Natural killer cell (primary cell): Measurements from ENCODE around the gene RPRD1B. TPM values are rescaled to one million over a fixed set of nuclear protein-coding genes. Genes with fewer than 3 reads are reported as not detected.

Experiments
- ATAC-seq, 3 donors: fragments of 150-1000 bp in 2 of 3; fragments of 200-7000 bp in 1 of 3; cut with Tn5 transposase; 1 replicate in 1 of 3; 2 replicates in 2 of 3; pipeline ENCODE4 v1.10.0; 2021; ENCODE audit warnings: mild to moderate bottlenecking in 2 of 3, moderate library complexity in 2 of 3
- DNase-seq, 2 donors: peaks; one replicate each; pipeline versions ENCODE4 v3.0.0 to v3.0.0-alpha.2; 2013 to 2021; ENCODE audit warnings: mixed read lengths in 1 of 2
- H3K27ac ChIP-seq: one replicate; pipeline ENCODE4 v1.5.1; 2013; ENCODE audit warnings: mild to moderate bottlenecking, low read length
- H3K27me3 ChIP-seq: one replicate; pipeline ENCODE4 v1.6.1; 2013; ENCODE audit warnings: low read length; ENCODE audit not compliant: control insufficient read depth, insufficient read depth
- H3K36me3 ChIP-seq: one replicate; pipeline ENCODE4 v1.6.1; 2013; ENCODE audit warnings: low read length; ENCODE audit not compliant: control insufficient read depth, insufficient read depth
- H3K4me1 ChIP-seq: one replicate; pipeline ENCODE4 v1.6.1; 2013; ENCODE audit warnings: low read length; ENCODE audit not compliant: control insufficient read depth, insufficient read depth
- H3K4me3 ChIP-seq: one replicate; pipeline ENCODE4 v1.5.1; 2013; ENCODE audit warnings: low read length
- H3K9me3 ChIP-seq: one replicate; pipeline ENCODE4 v1.6.1; 2013; ENCODE audit warnings: low read length; ENCODE audit not compliant: control insufficient read depth, insufficient read depth
- H3K27ac Mint-ChIP-seq, 2 donors: one replicate each; pipeline ENCODE4 v1.8.0; 2022; ENCODE audit warnings: mild to moderate bottlenecking in 2 of 2, mixed read lengths in 2 of 2, moderate library complexity in 1 of 2
- H3K27me3 Mint-ChIP-seq, 2 donors: one replicate each; pipeline ENCODE4 v1.8.0; 2022; ENCODE audit warnings: low read depth in 2 of 2, mixed read lengths in 2 of 2
- H3K36me3 Mint-ChIP-seq: one replicate; pipeline ENCODE4 v1.8.0; 2022; ENCODE audit warnings: mixed read lengths
- H3K4me1 Mint-ChIP-seq, 2 donors: one replicate each; pipeline ENCODE4 v1.8.0; 2022; ENCODE audit warnings: mixed read lengths in 2 of 2
- H3K4me3 Mint-ChIP-seq: one replicate; pipeline ENCODE4 v1.8.0; 2022; ENCODE audit warnings: mild to moderate bottlenecking, moderate library complexity, mixed read lengths
- H3K9me3 Mint-ChIP-seq, 2 donors: one replicate each; pipeline ENCODE4 v1.8.0; 2022; ENCODE audit warnings: mixed read lengths in 2 of 2
- WGBS: methylation state at CpG from one replicate; pipeline ENCODE4 v1.1.7; 2013; ENCODE audit warnings: missing lambda C conversion rate; ENCODE audit not compliant: insufficient coverage; 5-methylcytosine and 5-hydroxymethylcytosine counted together
- intact Hi-C: fragments of 100-400 bp; cut with micrococcal nuclease; formaldehyde crosslinking; loops from one replicate; pipeline ENCODE4 v1.14.2; 2022
- total RNA-seq, 4 donors: library from RNA; stranded (reverse); fragments of 120-200 nt in 1 of 4; gene quantifications; one replicate each; pipeline versions ENCODE4 v1.2.3 to v1.2.4, GENCODE V29; 2013 to 2022
- TF ChIP-seq, protein P1 (sequence below): fragments of 200-600 bp; IDR thresholded peaks from one replicate; pipeline ENCODE4 v1.8.0; 2022; ENCODE audit warnings: antibody characterized with exemption

RPRD1B gene
- total RNA-seq, 3 donors from 2014 or later (not counting 1 experiment from before 2014, with no cell fraction given): 75.8 to 87.3 (median 77.6) TPM

- no peaks in the 10 kb centered on the region for H3K36me3 Mint-ChIP-seq
- Histone ChIP-seq H3K4me3 (no peak overlapping the region), H3K36me3 (peaks cover 37% of the 10 kb centered on the region), H3K27me3 (no peaks in the 10 kb centered on the region), H3K27ac (no peak overlapping the region), H3K4me1 (peaks cover 27% of the 10 kb centered on the region), H3K9me3 (no peaks in the 10 kb centered on the region)
- no peaks in the 10 kb centered on the region for H3K27me3 Mint-ChIP-seq
- H3K27ac Mint-ChIP-seq: peak overlapping the region; percentile 72 to 98
- H3K4me1 Mint-ChIP-seq: peaks cover 46 to 57% of the 10 kb centered on the region in 2 donors
- DNase-seq: no peak
- TF ChIP-seq, protein P1, sequence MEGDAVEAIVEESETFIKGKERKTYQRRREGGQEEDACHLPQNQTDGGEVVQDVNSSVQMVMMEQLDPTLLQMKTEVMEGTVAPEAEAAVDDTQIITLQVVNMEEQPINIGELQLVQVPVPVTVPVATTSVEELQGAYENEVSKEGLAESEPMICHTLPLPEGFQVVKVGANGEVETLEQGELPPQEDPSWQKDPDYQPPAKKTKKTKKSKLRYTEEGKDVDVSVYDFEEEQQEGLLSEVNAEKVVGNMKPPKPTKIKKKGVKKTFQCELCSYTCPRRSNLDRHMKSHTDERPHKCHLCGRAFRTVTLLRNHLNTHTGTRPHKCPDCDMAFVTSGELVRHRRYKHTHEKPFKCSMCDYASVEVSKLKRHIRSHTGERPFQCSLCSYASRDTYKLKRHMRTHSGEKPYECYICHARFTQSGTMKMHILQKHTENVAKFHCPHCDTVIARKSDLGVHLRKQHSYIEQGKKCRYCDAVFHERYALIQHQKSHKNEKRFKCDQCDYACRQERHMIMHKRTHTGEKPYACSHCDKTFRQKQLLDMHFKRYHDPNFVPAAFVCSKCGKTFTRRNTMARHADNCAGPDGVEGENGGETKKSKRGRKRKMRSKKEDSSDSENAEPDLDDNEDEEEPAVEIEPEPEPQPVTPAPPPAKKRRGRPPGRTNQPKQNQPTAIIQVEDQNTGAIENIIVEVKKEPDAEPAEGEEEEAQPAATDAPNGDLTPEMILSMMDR: no peak
- H3K9me3 Mint-ChIP-seq: no peaks in the 10 kb centered on the region
- no peak overlapping the region for H3K4me3 Mint-ChIP-seq
- intact Hi-C loops: no loop called here
- no peak for ATAC-seq
- 89% methylated on average over 10 of the region's 10 CpGs for WGBS
Observed at GRCh38 chr20:38089500-38089899, 56.0 kb downstream of the RPRD1B start.

GRCh38 chr20:38090061-38090460 is 56.5 kb downstream of the RPRD1B start:
- peaks cover 31% of the 10 kb centered on the region for H3K36me3 ChIP-seq
- intact Hi-C loops: no loop called here
- peak overlapping the region; percentile 72 to 98 for H3K27ac Mint-ChIP-seq

GRCh38 chr20:38091441-38092216 is 58.1 kb downstream of the RPRD1B start:
- H3K4me3 ChIP-seq: no peak overlapping the region
- peak overlapping the region; percentile 86 for H3K27ac ChIP-seq
- TF ChIP-seq, protein P1: no peak

More at GRCh38 chr20:38090061-38090460, 56.5 kb downstream of the RPRD1B start:
- DNase-seq (no peak), ATAC-seq (no peak)
- 98% methylated on average over 6 of the region's 7 CpGs for WGBS
- H3K4me3 ChIP-seq: no peak overlapping the region
- H3K27me3 ChIP-seq: no peaks in the 10 kb centered on the region
- no peaks in the 10 kb centered on the region for H3K27me3 Mint-ChIP-seq
- H3K36me3 Mint-ChIP-seq: no peaks in the 10 kb centered on the region
- H3K27ac ChIP-seq: no peak overlapping the region
- TF ChIP-seq, protein P1: no peak
- peaks cover 33% of the 10 kb centered on the region for H3K4me1 ChIP-seq
- no peaks in the 10 kb centered on the region for H3K9me3 Mint-ChIP-seq
- H3K9me3 ChIP-seq: no peaks in the 10 kb centered on the region
- H3K4me1 Mint-ChIP-seq: peaks cover 51 to 58% of the 10 kb centered on the region in 2 donors
- no peak overlapping the region for H3K4me3 Mint-ChIP-seq

More at GRCh38 chr20:38091441-38092216, 58.1 kb downstream of the RPRD1B start:
- no peaks in the 10 kb centered on the region for H3K9me3 Mint-ChIP-seq
- intact Hi-C loops: no loop called here
- DNase-seq (peak in 1 of 2 donors; percentile 13), ATAC-seq (peak; percentile 57 to 82 (median 67))
- peaks cover 48 to 51% of the 10 kb centered on the region in 2 donors for H3K4me1 Mint-ChIP-seq
- peak overlapping the region; percentile 97 to 98 for H3K27ac Mint-ChIP-seq
- H3K9me3 ChIP-seq: no peaks in the 10 kb centered on the region
- no peaks in the 10 kb centered on the region for H3K36me3 Mint-ChIP-seq
- WGBS: 33% methylated on average over 5 of the region's 6 CpGs
- H3K27me3 ChIP-seq: no peaks in the 10 kb centered on the region
- H3K4me3 Mint-ChIP-seq: peak overlapping the region; percentile 81
- H3K27me3 Mint-ChIP-seq: no peaks in the 10 kb centered on the region
- H3K36me3 ChIP-seq: peaks cover 21% of the 10 kb centered on the region
- peaks cover 38% of the 10 kb centered on the region for H3K4me1 ChIP-seq
